ENCODE results near the gene SELENOV. TPM values are rescaled to one million over a fixed set of nuclear protein-coding genes. Genes with fewer than 3 reads are reported as not detected.

The SELENOV gene
- total RNA-seq (2014; rRNA removed; shearing (Covaris generic)): not detected in 2 replicates

GRCh38 chr19:39514840-39515550 is at the start of gene SELENOV:
Gene SELENOV (plus strand): TSS chr19:39515139. CDS start chr19:39515213, 74 bp downstream.

GRCh38 chr19:39480337-39481228 is 34.4 kb upstream of the SELENOV start, which contains the start of gene TIMM50:
Gene TIMM50 (plus strand): TSS chr19:39480838. CDS start chr19:39480854, 16 bp downstream.

GRCh38 chr19:39498798-39499642 is 15.9 kb upstream of the SELENOV start, which contains the start of gene DLL3:
Gene DLL3 (plus strand): TSS chr19:39498947. CDS start chr19:39498975, 28 bp downstream.

GRCh38 chr19:39532233-39533002 is 17.5 kb downstream of the SELENOV start, which contains the start of gene EID2B:
Gene EID2B (minus strand): TSS chr19:39532852. CDS start chr19:39532802, 50 bp downstream.

GRCh38 chr19:39539518-39540332 is 24.8 kb downstream of the SELENOV start, which contains the start of gene EID2:
Gene EID2 (minus strand): TSS chr19:39540161. CDS start chr19:39540079, 82 bp downstream.

Other genes with a start within 250 kb of the SELENOV start
- gene IFNL2, start 246.7 kb upstream of the SELENOV start, total RNA-seq (2014; rRNA removed; shearing (Covaris generic)): not detected in 2 replicates
- not detected in 2 replicates for gene IFNL1, start 218.7 kb upstream of the SELENOV start, total RNA-seq (2014; rRNA removed; shearing (Covaris generic))
- 2.1 and 2.9 TPM in 2 replicates for gene LRFN1, start 194.3 kb upstream of the SELENOV start, total RNA-seq (2014; rRNA removed; shearing (Covaris generic))
- gene GMFG, start 179.1 kb upstream of the SELENOV start, total RNA-seq (2014; rRNA removed; shearing (Covaris generic)): 1.0 and 1.1 TPM in 2 replicates
- 73.5 and 85.9 TPM in 2 replicates for gene SAMD4B, start 172.7 kb upstream of the SELENOV start, total RNA-seq (2014; rRNA removed; shearing (Covaris generic))
- gene PAF1, start 124.0 kb upstream of the SELENOV start, total RNA-seq (2014; rRNA removed; shearing (Covaris generic)): 50.4 and 55.1 TPM in 2 replicates
- 25.3 and 27.4 TPM in 2 replicates for gene MED29, start 123.8 kb upstream of the SELENOV start, total RNA-seq (2014; rRNA removed; shearing (Covaris generic))
- gene ZFP36, start 108.3 kb upstream of the SELENOV start, total RNA-seq (2014; rRNA removed; shearing (Covaris generic)): 3.4 and 8.8 TPM in 2 replicates
- 20.6 and 25.9 TPM in 2 replicates for gene PLEKHG2, start 102.5 kb upstream of the SELENOV start, total RNA-seq (2014; rRNA removed; shearing (Covaris generic))
- gene RPS16, start 79.2 kb upstream of the SELENOV start, total RNA-seq (2014; rRNA removed; shearing (Covaris generic)): 587 and 846 TPM in 2 replicates
- gene SUPT5H, start 69.6 kb upstream of the SELENOV start, total RNA-seq (2014; rRNA removed; shearing (Covaris generic)): 103 and 121 TPM in 2 replicates
- 162 and 166 TPM in 2 replicates for gene TIMM50, start 34.3 kb upstream of the SELENOV start, total RNA-seq (2014; rRNA removed; shearing (Covaris generic))
- gene DLL3, start 16.2 kb upstream of the SELENOV start, total RNA-seq (2014; rRNA removed; shearing (Covaris generic)): 5.8 and 7.8 TPM in 2 replicates
- 7.3 and 11.8 TPM in 2 replicates for gene EID2B, start 17.7 kb downstream of the SELENOV start, total RNA-seq (2014; rRNA removed; shearing (Covaris generic))
- gene EID2, start 25.0 kb downstream of the SELENOV start, total RNA-seq (2014; rRNA removed; shearing (Covaris generic)): 21.1 and 22.3 TPM in 2 replicates
- gene LGALS13, start 87.4 kb downstream of the SELENOV start, total RNA-seq (2014; rRNA removed; shearing (Covaris generic)): not detected in 2 replicates
- not detected in 2 replicates for gene LGALS16, start 140.8 kb downstream of the SELENOV start, total RNA-seq (2014; rRNA removed; shearing (Covaris generic))
- gene LGALS14, start 189.3 kb downstream of the SELENOV start, total RNA-seq (2014; rRNA removed; shearing (Covaris generic)): not detected in 2 replicates
- not detected in 2 replicates for gene CLC, start 222.9 kb downstream of the SELENOV start, total RNA-seq (2014; rRNA removed; shearing (Covaris generic))

Measured in A375 (cell line).